Glutamatergic neuron (in vitro differentiated cells): ENCODE results near the gene CEACAM16. TPM values are rescaled to one million over a fixed set of nuclear protein-coding genes. Genes with fewer than 3 reads are reported as not detected.
"Not testable (repeated sequence)": the region's sequence is repeated elsewhere in the genome, so short reads cannot be mapped to it uniquely, and the experiment has no call there.

Experiments
- DNase-seq: peaks from one replicate; pipeline ENCODE4 v3.0.0; 2022
- H3K27ac Mint-ChIP-seq: one replicate; pipeline ENCODE4 v1.8.0; 2020; ENCODE audit warnings: mild to moderate bottlenecking, mixed read lengths, inconsistent platforms; ENCODE audit not compliant: unreplicated experiment
- H3K27me3 Mint-ChIP-seq: one replicate; pipeline ENCODE4 v1.8.0; 2020; ENCODE audit warnings: mild to moderate bottlenecking, moderate library complexity, mixed read lengths, inconsistent platforms; ENCODE audit not compliant: unreplicated experiment
- H3K36me3 Mint-ChIP-seq: one replicate; pipeline ENCODE4 v1.8.0; 2020; ENCODE audit warnings: mild to moderate bottlenecking, mixed read lengths, inconsistent platforms; ENCODE audit not compliant: unreplicated experiment
- H3K4me1 Mint-ChIP-seq: one replicate; pipeline ENCODE4 v1.8.0; 2020; ENCODE audit warnings: mild to moderate bottlenecking, low read depth, mixed read lengths, inconsistent platforms; ENCODE audit not compliant: unreplicated experiment
- H3K4me3 Mint-ChIP-seq: one replicate; pipeline ENCODE4 v1.8.0; 2020; ENCODE audit warnings: mild to moderate bottlenecking, mixed read lengths, inconsistent platforms; ENCODE audit not compliant: unreplicated experiment
- H3K9me3 Mint-ChIP-seq: one replicate; pipeline ENCODE4 v1.8.0; 2020; ENCODE audit warnings: mild to moderate bottlenecking, moderate library complexity, mixed read lengths, inconsistent platforms; ENCODE audit not compliant: unreplicated experiment
- total RNA-seq: library from RNA; stranded (reverse); fragmentation: NEBNext Ultra II Directional; extraction: Animal tissue kit (Norgen Biotek cat#: 25700); gene quantifications from one replicate; pipeline ENCODE4 v1.2.1, GENCODE V29; 2021; ENCODE audit not compliant: unreplicated experiment
- TF ChIP-seq, protein P1 (sequence below): fragments of 200-600 bp; sonication (generic); IDR thresholded peaks from one replicate; pipeline ENCODE4 v1.5.0; 2021; ENCODE audit not compliant: partially characterized antibody, unreplicated experiment

CEACAM16 gene
- total RNA-seq, 1 donor from 2014 or later = not detected

DNA sequence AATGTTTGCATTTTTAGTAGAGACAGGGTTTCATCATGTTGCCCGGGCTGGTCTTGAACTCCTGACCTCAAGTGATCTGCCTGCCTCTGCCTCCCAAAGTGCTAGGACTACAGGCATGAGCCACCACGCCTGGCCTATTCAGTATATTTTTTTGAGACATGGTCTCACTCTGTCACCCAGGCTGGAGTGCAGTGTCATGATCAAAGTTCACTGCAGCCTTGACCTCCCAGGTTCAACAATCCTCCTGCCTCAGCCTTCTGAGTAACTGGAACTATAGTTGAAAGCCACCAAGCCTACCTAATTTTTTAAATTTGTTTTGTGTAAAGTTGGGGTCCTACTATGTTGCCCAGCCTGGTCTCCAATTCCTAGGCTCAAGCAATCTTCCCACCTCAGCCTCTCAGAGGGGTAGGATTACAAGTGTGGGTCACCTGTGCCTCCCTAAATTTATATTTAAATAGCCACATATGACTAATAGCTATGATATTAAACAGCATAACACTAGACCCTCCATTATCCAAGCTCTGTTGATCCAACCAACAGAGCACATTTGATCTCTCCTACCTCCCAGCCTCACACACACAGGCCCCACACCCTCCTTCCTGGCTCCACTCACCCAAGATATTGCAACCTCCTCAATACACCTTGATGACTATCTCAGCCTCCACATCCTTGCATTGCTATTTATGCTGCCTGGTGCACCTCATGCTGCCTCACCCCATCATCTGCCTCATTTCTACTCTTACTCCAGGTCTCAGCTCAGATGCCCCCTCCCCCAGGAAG lies 29.8 kb upstream of the CEACAM16 start:
- Mint-ChIP-seq H3K36me3 (no peaks in the 10 kb centered on the region), H3K27me3 (no peaks in the 10 kb centered on the region), H3K4me1 (no peaks in the 10 kb centered on the region), H3K27ac (no peak overlapping the region), H3K9me3 (no peaks in the 10 kb centered on the region), H3K4me3 (no peak overlapping the region)
- TF ChIP-seq, protein P1, sequence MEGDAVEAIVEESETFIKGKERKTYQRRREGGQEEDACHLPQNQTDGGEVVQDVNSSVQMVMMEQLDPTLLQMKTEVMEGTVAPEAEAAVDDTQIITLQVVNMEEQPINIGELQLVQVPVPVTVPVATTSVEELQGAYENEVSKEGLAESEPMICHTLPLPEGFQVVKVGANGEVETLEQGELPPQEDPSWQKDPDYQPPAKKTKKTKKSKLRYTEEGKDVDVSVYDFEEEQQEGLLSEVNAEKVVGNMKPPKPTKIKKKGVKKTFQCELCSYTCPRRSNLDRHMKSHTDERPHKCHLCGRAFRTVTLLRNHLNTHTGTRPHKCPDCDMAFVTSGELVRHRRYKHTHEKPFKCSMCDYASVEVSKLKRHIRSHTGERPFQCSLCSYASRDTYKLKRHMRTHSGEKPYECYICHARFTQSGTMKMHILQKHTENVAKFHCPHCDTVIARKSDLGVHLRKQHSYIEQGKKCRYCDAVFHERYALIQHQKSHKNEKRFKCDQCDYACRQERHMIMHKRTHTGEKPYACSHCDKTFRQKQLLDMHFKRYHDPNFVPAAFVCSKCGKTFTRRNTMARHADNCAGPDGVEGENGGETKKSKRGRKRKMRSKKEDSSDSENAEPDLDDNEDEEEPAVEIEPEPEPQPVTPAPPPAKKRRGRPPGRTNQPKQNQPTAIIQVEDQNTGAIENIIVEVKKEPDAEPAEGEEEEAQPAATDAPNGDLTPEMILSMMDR = no peak
- no peak for DNase-seq

DNA sequence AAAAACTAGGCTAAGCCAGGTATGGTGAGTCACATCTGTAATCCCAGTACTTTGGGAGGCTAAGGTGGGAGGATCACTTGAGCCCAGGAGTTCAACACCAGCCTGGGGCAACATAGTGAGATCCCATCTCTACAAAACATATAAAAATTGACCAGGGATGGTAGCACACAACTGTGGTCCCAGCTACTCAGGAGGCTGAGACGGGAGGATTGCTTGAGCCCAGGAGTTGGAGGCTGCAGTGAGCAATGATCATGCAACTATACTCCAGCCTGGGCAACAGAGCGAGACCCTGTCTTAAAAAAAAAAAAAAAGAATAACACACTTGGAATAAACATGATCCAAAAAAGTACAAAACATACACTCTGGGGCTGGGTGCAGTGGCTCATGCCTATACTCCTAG lies 28.9 kb upstream of the CEACAM16 start:
- not testable (repeated sequence) for H3K27me3 Mint-ChIP-seq, H3K4me3 Mint-ChIP-seq, H3K27ac Mint-ChIP-seq, DNase-seq, H3K4me1 Mint-ChIP-seq, H3K9me3 Mint-ChIP-seq, H3K36me3 Mint-ChIP-seq

DNA sequence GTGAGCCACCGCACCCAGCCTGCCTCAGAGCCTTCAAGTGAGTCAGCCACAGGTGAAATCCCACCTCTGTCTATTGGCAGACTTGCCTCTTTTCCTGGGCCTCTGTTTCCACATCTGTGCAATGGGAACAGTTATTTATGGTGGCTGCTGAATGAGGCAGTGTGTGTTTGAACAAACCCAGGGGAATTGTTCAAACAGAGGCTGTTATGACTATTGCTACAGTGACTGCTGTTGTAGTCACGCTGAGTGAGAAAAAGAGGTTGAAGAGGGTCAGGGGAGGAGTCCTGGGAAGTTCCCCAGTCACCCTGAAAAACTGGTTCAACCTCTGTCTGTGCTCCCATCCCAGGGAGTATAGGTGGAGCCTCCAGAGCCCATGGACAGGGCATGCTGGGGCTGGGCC lies 27.6 kb upstream of the CEACAM16 start, which contains the start of gene CEACAM19:
Gene CEACAM19, plus strand, starts transcription at position 83 of the 400 bp plus-strand sequence. CDS start 450 bp downstream, outside the sequence.
- Mint-ChIP-seq H3K4me1 (no peaks in the 10 kb centered on the region), H3K27ac (no peak within 1 kb of the TSS), H3K4me3 (no peak within 1 kb of the TSS), H3K27me3 (no peaks in the 10 kb centered on the region), H3K9me3 (no peaks in the 10 kb centered on the region), H3K36me3 (no peaks in the 10 kb centered on the region)
- DNase-seq = no peak
- TF ChIP-seq, protein P1 = no peak

DNA sequence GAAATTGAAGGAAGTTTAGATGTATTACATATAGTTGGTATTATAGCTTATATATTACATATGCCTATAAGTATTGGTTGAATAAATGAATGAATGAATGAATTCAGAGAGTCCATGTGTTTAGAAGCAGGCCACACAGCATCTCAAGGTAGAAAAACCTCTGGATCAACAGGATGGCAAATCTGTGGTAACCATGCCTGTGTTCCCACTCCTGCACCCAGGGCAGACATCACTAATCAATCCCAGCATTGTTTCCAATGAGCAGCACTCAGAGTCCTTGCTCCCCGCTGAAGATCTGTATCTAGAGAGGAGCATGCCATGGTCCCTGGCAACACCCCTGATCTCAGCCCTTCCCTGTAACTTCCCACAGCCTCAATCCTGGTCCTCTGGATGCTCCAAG lies 26.7 kb upstream of the CEACAM16 start:
- DNase-seq = no peak
- no peak overlapping the region for H3K4me3 Mint-ChIP-seq
- no peaks in the 10 kb centered on the region for H3K36me3 Mint-ChIP-seq
- no peaks in the 10 kb centered on the region for H3K27me3 Mint-ChIP-seq
- H3K27ac Mint-ChIP-seq = no peak overlapping the region
- peaks cover 2% of the 10 kb centered on the region for H3K4me1 Mint-ChIP-seq
- peaks cover 2% of the 10 kb centered on the region for H3K9me3 Mint-ChIP-seq
- TF ChIP-seq, protein P1 = no peak

DNA sequence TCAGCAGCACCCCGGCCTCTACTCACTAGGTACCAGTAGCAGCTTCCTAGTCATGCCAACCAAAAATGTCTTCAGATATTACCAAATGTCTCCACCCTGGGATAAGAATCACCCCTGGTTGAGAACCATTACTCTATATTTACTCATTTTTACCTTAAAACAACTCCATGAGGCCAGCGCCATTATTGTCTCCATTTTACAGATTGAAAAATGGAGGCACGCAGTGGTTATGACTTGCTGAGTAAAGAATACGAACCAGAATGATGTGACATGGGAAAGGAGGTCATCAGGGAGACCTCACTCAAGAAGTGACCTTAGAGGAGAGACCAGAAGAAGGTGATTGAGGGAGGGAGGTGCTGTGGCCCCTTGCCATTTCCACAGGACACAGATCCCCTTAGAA lies 25.4 kb upstream of the CEACAM16 start:
- H3K27ac Mint-ChIP-seq = no peak overlapping the region
- peaks cover 2% of the 10 kb centered on the region for H3K9me3 Mint-ChIP-seq
- H3K4me1 Mint-ChIP-seq = peaks cover 2% of the 10 kb centered on the region
- no peak for DNase-seq
- H3K36me3 Mint-ChIP-seq = no peaks in the 10 kb centered on the region
- TF ChIP-seq, protein P1 = no peak
- H3K4me3 Mint-ChIP-seq = peak overlapping the region; percentile 6
- H3K27me3 Mint-ChIP-seq = no peaks in the 10 kb centered on the region
